Right cardiac atrium (tissue), 5 donors: Measurements from ENCODE around the gene FBXO44. TPM values are rescaled to one million over a fixed set of nuclear protein-coding genes. Genes with fewer than 3 reads are reported as not detected.

Experiments
- ATAC-seq, 2 donors: fragments of 200-7000 bp; cut with Tn5 transposase; one replicate each; pipeline versions ENCODE4 v1.8.0 to v1.9.1; 2020; ENCODE audit warnings: moderate library complexity in 2 of 2, mild to moderate bottlenecking in 1 of 2
- DNase-seq, 3 donors: peaks; one replicate each; pipeline ENCODE4 v3.0.0-alpha.2; 2020
- H3K27ac ChIP-seq: one replicate; pipeline ENCODE4 v1.5.1; 2013; ENCODE audit warnings: mild to moderate bottlenecking, low read length, control low read depth, moderate library complexity
- H3K27me3 ChIP-seq: one replicate; pipeline ENCODE4 v1.6.1; 2013; ENCODE audit not compliant: control insufficient read depth, insufficient read depth
- H3K4me1 ChIP-seq: one replicate; pipeline ENCODE4 v1.6.1; 2013; ENCODE audit warnings: low read length; ENCODE audit not compliant: control insufficient read depth, insufficient read depth
- H3K4me3 ChIP-seq: one replicate; pipeline ENCODE4 v1.5.1; 2013; ENCODE audit warnings: low read length, control low read depth
- H3K9me3 ChIP-seq: one replicate; pipeline ENCODE4 v1.6.1; 2013; ENCODE audit warnings: low read length; ENCODE audit not compliant: control insufficient read depth
- WGBS: extraction: QIAGEN DNeasy Blood & Tissue Kit; methylation state at CpG from one replicate; pipeline ENCODE4 v1.1.7; 2013; 5-methylcytosine and 5-hydroxymethylcytosine counted together
- intact Hi-C, 4 donors: fragments of 100-400 bp; cut with DNase I; formaldehyde crosslinking; loops; one replicate each; pipeline versions ENCODE4 v1.11.0 to v1.14.0; 2022 to 2023
- polyA plus RNA-seq: library from polyadenylated mRNA; stranded (reverse); fragments of 200-250 nt; gene quantifications from one replicate; pipeline ENCODE4 v1.2.3, GENCODE V29; 2013
- total RNA-seq, 4 donors: library from RNA; stranded (reverse); fragmentation: NEBNext Ultra II Directional; extraction: Animal tissue kit (Norgen Biotek cat#: 25700); gene quantifications; one replicate each; pipeline ENCODE4 v1.2.1, GENCODE V29; 2021
- donor health status: healthy with polysubstance abuse.
- donor health status: DM: no; HTN: yes; CAD: no.
- donor health status: DM: no; HTN: no; CAD: no.
- donor health status: DM: no; HTN: yes; CAD: no; lungs with severe emphysema.
- donor health status: DM: yes; HTN: yes; CAD: no.

Gene FBXO44
- total and polyA plus RNA-seq, 5 donors = 18.5 to 30.1 (median 25.1) TPM

GRCh38 chr1:11690397-11691301 is 36.0 kb downstream of the FBXO44 start:
- H3K4me3 ChIP-seq = peak overlapping the region; percentile 30
- intact Hi-C loops = no loop called here
- WGBS = 5% methylated on average over 64 of the region's 64 CpGs
- H3K27ac ChIP-seq = no peak overlapping the region
- no peaks in the 10 kb centered on the region for H3K4me1 ChIP-seq
- no peaks in the 10 kb centered on the region for H3K27me3 ChIP-seq
- ATAC-seq (no peak), DNase-seq (peak in 1 of 3 donors; percentile 26)
- no peaks in the 10 kb centered on the region for H3K9me3 ChIP-seq

- DNase-seq (peak in 1 of 3 donors; percentile 41), ATAC-seq (no peak)
- WGBS = under 1% methylated on average over 76 of the region's 78 CpGs
Measured at GRCh38 chr1:11691302-11691914, 36.7 kb downstream of the FBXO44 start, which contains the start of gene DRAXIN. Gene DRAXIN, plus strand, starts transcription at chr1:11691710. Its CDS starts 14,549 bp downstream, at chr1:11706259.

GRCh38 chr1:11691928-11692711 is 37.4 kb downstream of the FBXO44 start:
- H3K4me3 ChIP-seq = no peak overlapping the region
- H3K27ac ChIP-seq = no peak overlapping the region
- DNase-seq (no peak), ATAC-seq (no peak)
- H3K27me3 ChIP-seq = no peaks in the 10 kb centered on the region
- no peaks in the 10 kb centered on the region for H3K4me1 ChIP-seq
- intact Hi-C loops = no loop called here
- no peaks in the 10 kb centered on the region for H3K9me3 ChIP-seq
- 3% methylated on average over 64 of the region's 64 CpGs for WGBS

More at GRCh38 chr1:11691302-11691914, 36.7 kb downstream of the FBXO44 start, which contains the start of gene DRAXIN:
- no peaks in the 10 kb centered on the region for H3K4me1 ChIP-seq
- H3K27me3 ChIP-seq = no peaks in the 10 kb centered on the region
- no peaks in the 10 kb centered on the region for H3K9me3 ChIP-seq
- intact Hi-C loops = no loop called here
- H3K27ac ChIP-seq = no peak within 1 kb of the TSS
- peak within 1 kb of the TSS; percentile 30 for H3K4me3 ChIP-seq

- peak in 1 of 2 donors; percentile 54 for ATAC-seq
- no peak overlapping the region for H3K4me3 ChIP-seq
- DNase-seq = no peak
- no peak overlapping the region for H3K27ac ChIP-seq
- no peaks in the 10 kb centered on the region for H3K4me1 ChIP-seq
- 19% methylated on average over 6 of the region's 6 CpGs for WGBS
- intact Hi-C loops = no loop called here
- no peaks in the 10 kb centered on the region for H3K27me3 ChIP-seq
- H3K9me3 ChIP-seq = no peaks in the 10 kb centered on the region
Measured at GRCh38 chr1:11693024-11693590, 38.4 kb downstream of the FBXO44 start.

GRCh38 chr1:11693917-11694316 is 39.2 kb downstream of the FBXO44 start:
- Histone ChIP-seq H3K27me3 (no peaks in the 10 kb centered on the region), H3K9me3 (no peaks in the 10 kb centered on the region), H3K27ac (no peak overlapping the region), H3K4me3 (no peak overlapping the region), H3K4me1 (no peaks in the 10 kb centered on the region)
- 46% methylated on average over 5 of the region's 5 CpGs for WGBS
- intact Hi-C loops = no loop called here
- DNase-seq (no peak), ATAC-seq (no peak)

- Histone ChIP-seq H3K27ac (no peak overlapping the region), H3K4me1 (no peaks in the 10 kb centered on the region), H3K27me3 (no peaks in the 10 kb centered on the region), H3K9me3 (no peaks in the 10 kb centered on the region), H3K4me3 (no peak overlapping the region)
- WGBS = 87% methylated on average over 6 of the region's 6 CpGs
- intact Hi-C loops = no loop called here
- ATAC-seq (no peak), DNase-seq (no peak)
Measured at GRCh38 chr1:11695861-11696260, 41.2 kb downstream of the FBXO44 start.

GRCh38 chr1:11697188-11697892 is 42.7 kb downstream of the FBXO44 start:
- intact Hi-C loops = no loop called here
- no peaks in the 10 kb centered on the region for H3K4me1 ChIP-seq
- DNase-seq (no peak), ATAC-seq (no peak)
- 62% methylated on average over 8 of the region's 8 CpGs for WGBS
- H3K27ac ChIP-seq = no peak overlapping the region
- no peaks in the 10 kb centered on the region for H3K27me3 ChIP-seq
- H3K4me3 ChIP-seq = no peak overlapping the region
- no peaks in the 10 kb centered on the region for H3K9me3 ChIP-seq

GRCh38 chr1:11697893-11698210 is 43.2 kb downstream of the FBXO44 start:
- no peaks in the 10 kb centered on the region for H3K27me3 ChIP-seq
- no peak overlapping the region for H3K27ac ChIP-seq
- 78% methylated on average over 5 of the region's 5 CpGs for WGBS
- H3K4me3 ChIP-seq = no peak overlapping the region
- H3K4me1 ChIP-seq = no peaks in the 10 kb centered on the region
- DNase-seq (no peak), ATAC-seq (no peak)
- intact Hi-C loops = no loop called here
- H3K9me3 ChIP-seq = no peaks in the 10 kb centered on the region

GRCh38 chr1:11700601-11701467 is 46.2 kb downstream of the FBXO44 start:
- Histone ChIP-seq H3K4me1 (no peaks in the 10 kb centered on the region), H3K27ac (no peak overlapping the region), H3K27me3 (no peaks in the 10 kb centered on the region), H3K4me3 (no peak overlapping the region), H3K9me3 (no peaks in the 10 kb centered on the region)
- DNase-seq (no peak), ATAC-seq (no peak)
- 34% methylated on average over 34 of the region's 34 CpGs for WGBS
- intact Hi-C loops = loop anchor here in 1 of 4 donors (10.0 kb wide), 1 partner anchor 46 kb away; the partner anchor contains the start of genes FBXO2 and FBXO44
